Measurements from ENCODE around the gene SNX30. TPM values are rescaled to one million over a fixed set of nuclear protein-coding genes. Genes with fewer than 3 reads are reported as not detected.

Gene SNX30
- total RNA-seq, 2 experiments from 2014 or later = 5.4 TPM

- Mint-ChIP-seq H3K9me3 (no peaks in the 10 kb centered on the region), H3K27ac (no peak overlapping the region), H3K27me3 (no peaks in the 10 kb centered on the region), H3K36me3 (no peaks in the 10 kb centered on the region), H3K4me3 (no peak overlapping the region), H3K4me1 (no peaks in the 10 kb centered on the region)
- no peak for DNase-seq
Measured at GRCh38 chr9:112913326-112913725, 162.8 kb downstream of the SNX30 start.

GRCh38 chr9:112914524-112914923, 164.0 kb downstream of the SNX30 start:
- H3K27me3 Mint-ChIP-seq = no peaks in the 10 kb centered on the region
- no peaks in the 10 kb centered on the region for H3K36me3 Mint-ChIP-seq
- H3K27ac Mint-ChIP-seq = no peak overlapping the region
- no peak overlapping the region for H3K4me3 Mint-ChIP-seq
- DNase-seq = no peak
- no peaks in the 10 kb centered on the region for H3K9me3 Mint-ChIP-seq
- no peaks in the 10 kb centered on the region for H3K4me1 Mint-ChIP-seq

DNA sequence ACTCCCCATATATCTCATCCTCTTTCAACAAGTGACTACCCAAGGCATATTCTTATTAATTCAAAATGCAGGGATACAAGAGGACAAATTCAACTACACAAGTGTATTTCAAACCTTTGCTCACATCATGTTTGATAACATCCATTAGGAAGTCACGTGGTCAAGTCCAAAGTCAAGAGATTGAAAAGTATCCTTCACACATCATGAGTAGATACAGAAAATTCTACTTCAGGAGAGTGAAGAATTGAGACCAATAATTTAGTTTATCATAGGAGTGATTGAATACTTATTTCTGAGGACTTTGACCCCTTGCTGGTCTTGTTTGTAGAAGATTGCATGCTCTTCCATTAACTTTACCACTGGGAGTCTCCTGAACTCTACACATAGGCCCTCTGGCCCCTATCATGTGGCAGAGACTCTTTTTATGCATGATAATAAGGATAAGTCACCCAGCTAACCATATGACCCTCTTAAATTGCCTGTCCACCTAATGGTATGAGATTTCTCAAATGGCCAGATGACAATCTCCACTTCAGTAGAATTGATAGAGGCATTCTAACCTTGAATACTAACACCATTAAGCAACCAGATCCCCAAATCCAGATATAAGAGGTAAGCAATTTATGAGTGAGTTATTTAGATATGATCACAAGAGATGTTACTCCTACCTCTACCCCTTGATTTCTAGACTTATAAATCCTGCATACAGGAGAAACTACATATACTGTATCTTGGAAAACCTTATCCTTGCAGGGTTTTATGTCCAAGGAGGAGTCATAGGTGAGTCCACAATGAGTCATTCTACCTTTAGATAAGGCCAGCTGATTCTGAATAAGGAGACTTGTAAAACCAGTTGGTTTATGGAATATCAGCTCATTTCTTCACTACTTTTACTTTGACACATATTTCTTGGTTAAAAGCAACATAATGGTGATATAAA, 166.8 kb downstream of the SNX30 start:
- H3K27me3 Mint-ChIP-seq = peaks cover 6% of the 10 kb centered on the region
- no peaks in the 10 kb centered on the region for H3K36me3 Mint-ChIP-seq
- DNase-seq = no peak
- no peak overlapping the region for H3K27ac Mint-ChIP-seq
- H3K4me1 Mint-ChIP-seq = no peaks in the 10 kb centered on the region
- no peak overlapping the region for H3K4me3 Mint-ChIP-seq
- no peaks in the 10 kb centered on the region for H3K9me3 Mint-ChIP-seq

- H3K4me1 Mint-ChIP-seq = no peaks in the 10 kb centered on the region
- H3K27me3 Mint-ChIP-seq = peaks cover 7% of the 10 kb centered on the region
- no peak overlapping the region for H3K27ac Mint-ChIP-seq
- H3K4me3 Mint-ChIP-seq = no peak overlapping the region
- H3K36me3 Mint-ChIP-seq = no peaks in the 10 kb centered on the region
- DNase-seq = no peak
- H3K9me3 Mint-ChIP-seq = no peaks in the 10 kb centered on the region
Measured at GRCh38 chr9:112917987-112918362, 167.4 kb downstream of the SNX30 start.

DNA sequence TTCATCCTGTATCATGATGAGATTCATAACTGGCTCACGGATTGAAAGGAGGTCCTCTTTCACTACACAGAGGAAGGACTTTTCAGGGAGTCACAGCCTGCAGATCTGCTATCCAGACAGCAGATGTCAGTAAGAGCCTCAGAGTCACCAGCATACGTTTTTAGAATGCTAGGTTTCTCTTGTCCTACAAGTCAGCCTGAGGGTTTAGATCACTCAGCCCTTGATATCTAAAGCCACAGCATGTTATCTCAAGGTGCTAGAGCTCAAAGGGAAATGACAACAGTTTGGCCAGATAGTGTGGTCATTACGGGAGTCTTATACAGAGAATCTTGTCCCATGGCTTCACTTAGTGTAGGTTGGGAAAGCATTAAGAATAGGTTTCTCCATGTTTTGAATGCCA, 171.0 kb downstream of the SNX30 start:
- no peaks in the 10 kb centered on the region for H3K36me3 Mint-ChIP-seq
- no peak overlapping the region for H3K4me3 Mint-ChIP-seq
- H3K4me1 Mint-ChIP-seq = peaks cover 8% of the 10 kb centered on the region
- no peak overlapping the region for H3K27ac Mint-ChIP-seq
- no peak for DNase-seq
- H3K27me3 Mint-ChIP-seq = peaks cover 31% of the 10 kb centered on the region
- H3K9me3 Mint-ChIP-seq = no peaks in the 10 kb centered on the region

Other genes starting within 250 kb of the SNX30 start
- 10 to 100 TPM; 36.8 to 38.6 TPM for gene INIP, start 32.6 kb upstream of the SNX30 start, total RNA-seq
- gene SLC46A2, start 140.1 kb downstream of the SNX30 start, total RNA-seq = not detected